ENCODE data around the gene SLC4A7.
"Not testable (repeated sequence)": the region's sequence is repeated elsewhere in the genome, so short reads cannot be mapped to it uniquely, and the experiment has no call there.

Gene SLC4A7

DNA sequence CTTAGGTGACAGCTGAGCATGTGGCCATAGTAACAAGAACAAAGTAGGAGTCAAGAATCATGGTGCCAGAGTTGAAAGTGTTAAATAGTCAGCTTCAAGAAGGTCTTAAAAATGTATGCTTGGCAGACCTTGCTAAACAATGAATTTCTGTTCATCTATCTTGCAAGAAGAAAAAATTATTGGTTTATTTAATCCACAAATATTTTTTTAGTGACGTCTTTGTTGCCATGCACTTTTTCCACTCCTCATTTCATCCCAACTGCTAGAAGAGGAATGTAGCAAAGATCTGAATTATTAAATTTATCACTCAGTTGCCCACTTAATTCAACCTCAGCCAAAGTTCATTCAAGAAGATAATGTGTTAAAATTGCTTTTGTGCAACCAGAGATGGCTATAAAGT, 3.2 kb upstream of the SLC4A7 start:
- DNase-seq (ENCODE audit: low read depth in 2 of 2) = no peak

GRCh38 chr3:27486336-27486735, 2.2 kb upstream of the SLC4A7 start:
- DNase-seq (ENCODE audit: low read depth in 2 of 2) = no peak

GRCh38 chr3:27485866-27486265, 1.7 kb upstream of the SLC4A7 start:
- DNase-seq (ENCODE audit: low read depth in 2 of 2) = no peak

GRCh38 chr3:27483117-27484014, 818 bp downstream of the SLC4A7 start:
- DNase-seq (ENCODE audit: low read depth in 2 of 2) = peak in 1 of 2 donors; percentile 2

DNA sequence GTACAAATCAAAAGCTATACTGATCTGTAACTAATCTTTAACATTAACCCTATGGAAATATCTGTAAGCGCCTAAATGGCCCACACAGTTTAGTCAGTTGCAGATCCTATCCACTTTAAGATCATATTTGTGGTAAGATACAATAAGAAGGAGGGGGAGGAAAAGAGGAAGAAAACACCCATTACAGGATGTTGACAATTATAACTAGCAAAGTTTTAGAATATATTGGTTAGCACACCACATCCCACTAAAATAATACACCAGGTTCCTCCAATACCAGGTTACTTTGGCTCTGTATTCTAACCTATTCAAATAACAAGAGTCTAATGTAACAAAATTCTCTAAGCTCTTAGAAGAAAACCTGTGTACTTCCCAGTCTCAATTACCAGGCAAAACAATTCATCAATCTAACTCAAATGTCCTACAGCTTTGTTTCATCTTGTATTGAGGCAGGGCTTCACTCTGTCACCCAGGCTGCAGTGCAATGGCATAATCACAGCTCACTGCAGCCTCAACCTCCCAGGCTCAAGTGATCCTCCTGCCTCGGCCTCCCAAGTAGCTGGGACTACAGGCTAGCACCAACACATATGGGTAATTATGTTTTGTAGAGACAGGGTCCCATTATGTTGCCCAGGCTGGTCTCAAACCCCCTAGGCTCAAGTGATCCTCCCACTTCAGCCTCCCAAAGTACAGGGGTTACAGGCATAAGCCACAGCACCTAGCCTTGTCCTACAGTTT, 4.2 kb downstream of the SLC4A7 start:
- DNase-seq (ENCODE audit: low read depth in 2 of 2) = no peak

- no peak for DNase-seq (ENCODE audit: low read depth in 2 of 2)
These were observed 12.1 kb downstream of the SLC4A7 start for GRCh38 chr3:27471923-27472550.

GRCh38 chr3:27468283-27468886, 15.8 kb downstream of the SLC4A7 start:
- DNase-seq (ENCODE audit: low read depth in 2 of 2) = no peak

DNA sequence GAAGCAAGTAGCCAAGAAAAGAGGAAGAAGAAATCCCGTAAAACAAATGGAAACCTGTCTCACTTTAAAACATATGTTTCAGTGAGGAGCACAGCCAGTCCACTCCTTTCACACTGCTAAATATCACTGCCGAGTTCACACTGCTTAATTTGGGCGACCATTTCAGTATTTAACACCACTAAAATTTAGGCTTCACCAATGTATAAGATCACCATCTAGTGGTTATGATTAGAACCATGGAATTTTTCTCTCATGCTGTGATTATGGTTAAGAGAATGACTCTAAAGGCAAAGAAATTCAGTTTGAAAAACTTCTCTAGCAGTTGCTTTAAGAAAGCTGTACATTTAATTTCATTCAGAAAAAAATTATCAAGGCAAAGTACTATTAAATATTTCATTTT, 16.6 kb downstream of the SLC4A7 start:
- no peak for DNase-seq (ENCODE audit: low read depth in 2 of 2)

DNA sequence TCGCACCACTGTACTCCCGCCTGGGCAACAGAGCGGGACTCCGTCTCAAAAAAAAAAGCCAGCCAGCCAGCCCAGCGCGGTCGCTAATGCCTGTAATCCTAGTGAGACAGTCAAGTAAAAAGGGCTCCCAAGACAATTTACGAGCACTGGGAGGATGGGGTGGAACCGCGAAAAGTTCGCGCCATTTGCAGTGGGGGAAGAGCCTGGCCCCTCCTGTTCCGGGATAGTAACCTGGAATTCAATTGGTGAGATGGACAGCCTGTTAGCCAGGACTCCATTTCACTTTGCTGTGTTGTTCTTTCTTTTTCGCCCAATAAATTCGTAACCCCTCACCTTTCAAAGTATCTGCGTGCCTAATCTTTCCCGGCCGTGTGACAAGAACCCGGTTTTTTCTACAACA, 19.5 kb downstream of the SLC4A7 start:
- no peak for DNase-seq (ENCODE audit: low read depth in 2 of 2)

- no peak for DNase-seq (ENCODE audit: low read depth in 2 of 2)
These were observed 22.0 kb downstream of the SLC4A7 start for GRCh38 chr3:27462228-27462627.

DNA sequence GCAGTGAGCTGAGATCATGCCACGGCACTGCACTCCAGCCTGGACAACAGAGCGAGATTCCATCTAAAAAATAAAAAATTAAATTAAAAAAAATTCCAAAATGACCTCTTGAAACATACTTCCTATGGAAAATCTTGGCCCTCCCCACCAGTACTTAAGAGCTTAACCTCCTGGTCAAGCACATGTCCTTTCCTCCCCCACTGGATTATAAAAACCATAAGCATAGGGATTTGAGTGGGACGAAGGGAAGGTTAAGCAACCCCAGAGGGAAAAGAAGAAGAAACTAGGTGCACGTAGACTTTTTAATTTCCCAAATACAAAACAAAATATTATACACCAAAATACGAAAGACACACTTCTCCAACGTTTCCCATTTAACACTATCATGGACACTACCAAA, 25.3 kb downstream of the SLC4A7 start:
- no peak for DNase-seq (ENCODE audit: low read depth in 2 of 2)

- DNase-seq (ENCODE audit: low read depth in 2 of 2) = no peak
These were observed 27.6 kb downstream of the SLC4A7 start for GRCh38 chr3:27456554-27456953.

- DNase-seq (ENCODE audit: low read depth in 2 of 2) = no peak
These were observed 29.3 kb downstream of the SLC4A7 start for GRCh38 chr3:27454914-27455313.

DNA sequence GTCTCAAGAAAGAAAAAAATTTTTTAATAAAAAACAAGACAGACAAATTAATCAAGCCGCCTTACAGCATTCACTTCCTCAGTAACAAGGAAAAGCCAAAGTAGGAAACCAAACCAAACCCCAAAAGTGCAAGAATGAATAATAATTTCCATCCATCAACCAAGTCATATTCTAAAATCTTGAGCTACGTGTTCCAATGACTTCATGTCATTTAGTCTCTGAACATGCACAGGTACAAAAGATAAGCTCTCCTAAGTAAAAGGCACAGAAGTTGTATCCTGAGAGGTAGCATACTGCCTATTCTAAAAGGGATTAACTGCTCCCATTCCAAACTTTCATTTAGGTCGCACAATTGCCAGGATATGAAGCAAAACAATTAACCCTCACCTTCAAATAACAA, 29.7 kb downstream of the SLC4A7 start:
- no peak for DNase-seq (ENCODE audit: low read depth in 2 of 2)

- DNase-seq (ENCODE audit: low read depth in 2 of 2) = no peak
These were observed 31.7 kb downstream of the SLC4A7 start for GRCh38 chr3:27452368-27453090.

DNA sequence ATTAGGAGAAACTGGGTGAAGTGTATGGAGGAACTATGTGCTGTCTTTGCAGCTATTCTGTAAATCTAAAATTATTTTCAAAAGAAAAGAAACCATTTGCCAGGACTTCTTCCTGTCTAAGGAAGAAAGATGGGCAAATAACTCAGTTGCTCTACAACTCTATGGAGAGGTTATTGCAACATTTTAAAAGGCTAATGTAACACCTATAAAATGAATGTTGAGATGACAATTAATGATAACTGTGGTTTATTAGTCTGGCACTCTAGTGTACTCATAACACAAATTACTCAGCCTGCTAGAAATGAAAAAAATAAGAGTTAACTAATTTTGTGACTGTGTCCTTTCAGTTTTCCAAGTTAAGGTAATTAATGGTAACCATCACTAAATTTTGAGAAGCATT, 32.3 kb downstream of the SLC4A7 start:
- no peak for DNase-seq (ENCODE audit: low read depth in 2 of 2)

- DNase-seq (ENCODE audit: low read depth in 2 of 2) = no peak
These were observed 32.9 kb downstream of the SLC4A7 start for GRCh38 chr3:27451251-27451650.

DNA sequence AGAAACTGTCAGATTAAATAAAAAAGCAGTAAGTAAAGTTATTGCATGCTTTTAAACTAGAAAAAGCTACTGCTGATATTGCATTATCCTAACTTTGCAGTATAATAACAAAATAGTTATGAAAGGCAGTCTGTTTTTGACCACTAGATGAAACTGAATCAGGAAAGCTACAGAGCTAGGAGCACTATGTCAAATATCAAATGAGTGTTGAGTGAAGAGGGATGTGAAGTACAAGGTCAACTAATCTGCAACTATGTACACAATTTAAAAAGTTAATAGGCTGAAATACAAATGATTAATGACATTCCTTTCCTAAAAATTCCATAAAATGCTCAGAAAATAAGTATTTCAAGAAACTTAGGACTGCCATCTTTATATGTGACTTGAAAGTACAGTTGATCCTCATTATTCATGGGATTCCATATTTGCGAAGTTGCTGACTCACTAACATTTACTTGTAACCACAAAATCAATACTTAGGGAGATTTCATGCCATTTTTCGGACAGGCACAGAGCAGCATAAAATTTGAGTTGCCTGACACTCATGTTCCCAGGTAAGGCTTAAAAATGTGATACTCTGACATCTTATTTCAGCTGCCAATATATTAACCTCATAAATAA, 34.5 kb downstream of the SLC4A7 start:
- no peak for DNase-seq (ENCODE audit: low read depth in 2 of 2)

GRCh38 chr3:27442995-27443394, 41.2 kb downstream of the SLC4A7 start:
- DNase-seq (ENCODE audit: low read depth in 2 of 2) = not testable (repeated sequence)

GRCh38 chr3:27438352-27438751, 45.8 kb downstream of the SLC4A7 start:
- not testable (repeated sequence) for DNase-seq (ENCODE audit: low read depth in 2 of 2)

DNA sequence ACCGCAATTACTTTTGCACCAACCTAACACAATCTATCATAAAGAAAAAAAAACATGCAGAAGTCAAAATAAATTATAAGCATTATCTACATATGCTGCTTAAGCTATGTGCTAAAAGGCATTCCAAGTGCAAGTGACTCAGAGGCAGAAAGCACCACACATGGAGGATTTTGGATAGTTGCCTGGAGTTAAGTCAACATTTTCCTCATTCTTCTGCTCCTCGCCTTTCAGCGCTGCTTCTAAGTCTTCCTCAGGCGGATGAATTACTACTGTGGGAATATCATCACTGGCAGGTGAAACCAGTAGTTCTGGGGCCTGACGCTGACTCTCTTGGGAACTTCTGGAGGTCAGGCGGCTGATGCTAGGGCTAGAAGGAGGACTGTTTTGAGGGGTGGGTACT, 53.1 kb downstream of the SLC4A7 start:
- DNase-seq (ENCODE audit: low read depth in 2 of 2) = no peak

Data from stimulated activated CD4-positive, alpha-beta T cell treated with anti-CD3 and anti-CD28 coated beads, Interleukin-15, amount 100 ng/mL, for 48 hours (primary cell).